Activated CD4-positive, alpha-beta T cell treated with anti-CD3 and anti-CD28 coated beads, Interleukin-2, amount 50 U/mL, for 48 hours (primary cell): Measurements from ENCODE around the gene B4GALNT3.
A peak's percentile ranks its signal among the peaks of the same experiment; 100 is the strongest.
"Not testable (repeated sequence)": the region's sequence is repeated elsewhere in the genome, so short reads cannot be mapped to it uniquely, and the experiment has no call there.

ENCODE experiments used
- DNase-seq, 2 experiments: peaks; one replicate each; pipeline ENCODE4 v3.0.0-alpha.2; 2020

B4GALNT3 gene

DNA sequence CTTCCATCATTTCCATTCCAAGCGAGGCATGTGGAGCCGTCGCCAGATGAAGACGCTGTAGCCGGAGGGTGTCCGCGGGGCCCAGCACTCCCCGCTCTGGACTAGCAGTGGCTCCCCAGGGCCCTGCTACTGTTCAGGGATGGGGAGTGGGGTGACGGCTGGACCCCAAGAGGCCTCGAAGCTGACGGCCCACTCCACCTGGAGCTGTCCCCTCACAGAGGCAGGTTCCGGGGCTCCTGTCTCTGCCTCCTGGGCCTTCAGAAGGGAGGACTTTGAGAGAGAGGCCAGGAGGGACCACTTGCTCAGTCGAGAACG lies 101.6 kb downstream of the B4GALNT3 start:
- no peak for DNase-seq

GRCh38 chr12:561908-562593 lies 102.3 kb downstream of the B4GALNT3 start:
- DNase-seq, result no peak

GRCh38 chr12:562634-563033 lies 102.9 kb downstream of the B4GALNT3 start:
- DNase-seq, result no peak

DNA sequence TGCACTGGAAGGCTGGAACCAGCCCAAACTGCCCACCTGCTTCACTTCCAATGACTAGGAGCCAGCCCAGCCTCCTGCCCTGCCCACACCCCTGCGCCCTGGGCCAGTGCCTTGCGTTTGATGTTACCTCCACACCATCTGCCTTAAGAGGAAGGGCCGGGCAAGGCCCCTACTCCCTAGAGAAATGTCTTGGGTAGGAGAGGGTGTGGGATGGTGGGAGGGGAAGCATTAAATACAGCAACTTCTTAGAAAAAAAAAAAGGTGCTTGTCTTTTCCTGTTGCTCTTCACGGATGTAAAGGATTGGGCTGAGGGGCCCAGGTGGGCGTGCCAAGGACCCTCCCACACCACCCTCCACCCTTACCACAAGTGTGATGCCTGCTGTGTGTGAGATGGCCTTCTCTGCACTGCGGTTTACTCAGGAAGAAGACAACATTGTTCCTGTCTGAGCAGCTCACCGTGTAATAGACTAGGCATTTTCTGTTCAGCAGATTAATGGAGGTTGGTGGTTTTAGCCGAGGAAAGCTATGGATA lies 103.6 kb downstream of the B4GALNT3 start:
- DNase-seq, result peak; percentile 37 to 45

DNA sequence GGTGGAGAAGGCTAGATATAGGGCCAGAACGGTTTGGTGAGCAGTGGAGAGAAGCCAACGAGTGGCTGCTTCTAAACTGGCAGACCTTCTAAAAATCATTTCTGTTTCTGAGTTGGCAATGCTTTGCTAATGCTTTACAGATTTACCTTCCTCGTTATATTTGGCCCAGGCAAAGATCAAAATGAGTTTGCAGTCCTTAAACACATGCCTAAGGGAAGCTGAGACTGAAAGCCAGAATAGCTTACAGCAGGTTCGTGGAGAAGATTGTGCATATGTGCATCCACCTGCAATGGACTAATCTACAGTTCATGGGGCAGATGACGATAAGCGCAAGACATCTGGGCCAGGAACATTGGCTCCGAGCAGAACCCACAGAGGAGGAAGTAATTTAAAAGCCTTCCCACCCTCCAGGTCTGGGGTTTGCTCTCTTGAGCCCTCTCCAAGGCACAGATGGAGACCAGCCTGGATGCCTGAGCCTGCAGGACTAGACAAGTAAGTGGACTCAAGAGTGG lies 104.1 kb downstream of the B4GALNT3 start:
- DNase-seq, result no peak

GRCh38 chr12:565161-565560 lies 105.4 kb downstream of the B4GALNT3 start:
- DNase-seq, result no peak

DNA sequence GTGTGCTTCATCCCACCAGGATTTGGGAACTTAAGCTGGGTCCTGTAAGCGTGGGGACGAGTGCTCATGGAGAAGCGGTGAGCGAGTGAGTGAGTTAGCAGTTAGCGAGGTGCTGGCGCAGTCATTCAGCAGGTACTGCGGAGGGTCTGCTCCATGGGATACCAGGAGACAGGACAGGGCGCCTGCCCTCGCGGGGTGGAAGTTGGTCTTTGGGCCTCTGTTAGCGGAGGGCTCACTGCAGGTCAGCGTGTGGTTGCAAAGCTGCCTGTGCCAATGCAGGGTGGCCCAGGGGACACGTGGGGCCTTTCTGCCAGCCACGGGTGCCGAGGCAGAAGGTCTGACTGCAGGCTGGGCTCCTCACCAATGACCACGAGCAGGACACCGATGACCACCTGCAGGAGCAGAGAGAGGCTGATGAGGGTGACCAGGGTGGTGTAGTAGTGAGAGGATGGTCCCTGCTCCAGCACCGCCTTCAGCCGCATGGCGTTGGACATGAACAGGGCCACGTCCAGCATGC lies 105.9 kb downstream of the B4GALNT3 start:
- DNase-seq, result no peak

DNA sequence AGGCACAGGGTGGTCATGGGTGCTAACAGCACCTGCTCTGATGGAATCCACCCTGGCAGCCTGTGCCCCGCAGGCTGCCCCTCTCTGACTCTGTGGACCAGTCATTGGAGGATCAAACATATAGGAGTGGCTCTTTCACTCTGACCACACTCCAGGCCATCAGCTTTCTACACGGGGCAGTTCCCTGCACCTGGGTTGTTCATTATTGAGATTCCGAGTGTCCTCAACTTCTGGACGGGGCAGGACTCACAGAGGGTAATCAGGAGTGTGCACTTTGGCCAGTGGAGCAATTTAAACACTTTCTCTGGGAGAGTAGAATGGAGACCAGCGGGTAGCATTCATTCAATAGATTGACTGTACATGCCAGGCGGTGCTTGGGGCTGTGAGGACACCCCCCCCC lies 108.7 kb downstream of the B4GALNT3 start:
- no peak for DNase-seq

DNA sequence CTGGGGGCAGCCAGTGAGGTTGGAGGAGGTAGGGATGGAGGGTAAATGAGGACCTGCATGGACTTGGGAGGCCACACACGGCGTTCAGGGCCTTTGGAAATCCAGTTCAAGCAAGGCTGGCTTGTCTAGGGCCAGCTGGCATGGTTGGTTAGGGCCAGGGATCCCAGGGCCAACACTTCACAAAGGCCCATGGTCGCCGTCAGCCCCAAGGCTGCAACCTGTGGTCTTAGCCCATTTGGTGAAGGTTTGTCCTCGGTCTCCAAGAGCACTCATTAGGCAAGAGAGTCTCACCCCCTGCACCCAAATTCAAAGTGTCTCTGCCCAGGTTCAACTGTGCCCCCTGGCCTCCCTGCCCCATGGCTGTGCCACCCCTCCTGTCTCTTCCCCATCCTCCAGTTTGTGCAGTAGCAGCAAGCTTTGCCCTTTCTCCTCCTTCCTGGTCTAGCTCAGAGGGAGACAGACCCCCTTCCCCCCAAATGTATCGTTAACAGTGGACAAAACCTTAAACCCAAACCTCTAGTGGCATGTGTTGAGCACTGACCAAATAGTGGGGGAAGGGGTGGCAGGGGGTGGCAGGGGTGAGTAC lies 109.4 kb downstream of the B4GALNT3 start:
- DNase-seq, result no peak

DNA sequence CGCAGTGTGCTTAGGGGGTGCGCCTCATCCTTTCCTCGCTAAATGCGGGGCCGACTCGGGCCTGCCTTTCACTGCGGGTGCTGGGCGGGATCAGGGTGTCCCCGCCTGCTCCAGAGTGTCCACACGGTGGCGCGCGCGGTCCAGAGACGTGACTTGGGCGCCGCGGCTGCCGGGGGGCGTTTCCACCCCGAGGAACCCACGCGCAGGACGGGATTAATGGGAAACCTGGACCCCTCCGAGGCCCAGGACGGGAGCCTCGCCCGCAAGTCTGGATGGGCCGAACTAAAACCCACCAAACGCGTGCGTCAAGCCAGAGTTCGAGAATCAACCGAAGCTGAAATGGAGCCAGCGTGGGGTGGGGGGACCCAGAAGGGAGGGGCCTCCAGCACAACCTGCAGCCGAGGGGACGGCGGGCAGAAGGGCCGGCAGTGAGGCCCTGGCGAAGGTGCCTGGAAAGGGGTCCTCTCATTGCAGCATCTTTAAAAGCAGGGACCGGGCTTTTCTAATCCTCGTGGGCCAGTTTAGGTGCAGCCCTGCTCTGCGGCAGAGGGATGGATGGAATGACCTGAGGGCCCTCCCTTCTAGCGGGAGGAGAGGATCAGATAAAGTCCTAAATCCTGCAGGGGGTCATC lies 110.2 kb downstream of the B4GALNT3 start:
- peak; percentile 90 to 91 for DNase-seq

GRCh38 chr12:570435-570920 lies 110.7 kb downstream of the B4GALNT3 start:
- no peak for DNase-seq

GRCh38 chr12:570921-571794 lies 111.4 kb downstream of the B4GALNT3 start:
- DNase-seq, result no peak

DNA sequence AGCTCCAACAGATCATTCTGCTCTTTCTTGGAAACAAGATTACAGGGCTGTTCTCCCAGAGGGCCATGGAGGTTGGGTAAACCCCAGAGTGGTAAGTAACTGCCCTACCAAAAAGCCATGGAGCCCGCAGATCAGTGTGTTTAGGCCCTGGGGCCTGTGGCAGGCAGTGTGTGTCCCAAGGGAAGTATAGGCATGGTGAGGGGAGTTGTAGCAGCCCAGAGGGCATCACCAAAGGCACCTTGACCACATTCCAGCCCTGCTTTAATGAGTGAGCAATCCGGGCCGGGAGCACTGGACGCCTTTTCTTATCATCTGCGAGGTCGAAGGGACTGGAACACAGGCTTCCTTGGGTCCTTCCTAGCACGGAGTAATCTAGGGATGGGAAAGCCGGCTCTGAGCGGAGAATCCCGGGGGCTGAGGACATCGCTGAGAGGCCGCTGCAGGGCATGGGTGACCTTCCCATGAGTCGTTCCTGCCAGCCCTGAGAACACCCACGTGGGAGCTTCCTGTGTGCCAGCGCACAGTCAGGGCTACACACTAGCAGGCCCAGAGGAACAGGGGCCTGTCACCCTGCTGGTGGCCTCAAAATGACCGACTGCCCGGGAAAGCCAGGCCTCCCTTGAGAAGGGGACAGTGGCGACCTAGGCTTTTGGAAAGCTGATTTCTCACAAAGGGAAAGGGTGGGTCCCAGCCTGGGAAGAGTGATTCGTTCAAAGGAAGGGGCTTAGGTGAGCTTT lies 112.2 kb downstream of the B4GALNT3 start:
- no peak for DNase-seq

GRCh38 chr12:572532-572899 lies 112.8 kb downstream of the B4GALNT3 start:
- DNase-seq, result no peak

DNA sequence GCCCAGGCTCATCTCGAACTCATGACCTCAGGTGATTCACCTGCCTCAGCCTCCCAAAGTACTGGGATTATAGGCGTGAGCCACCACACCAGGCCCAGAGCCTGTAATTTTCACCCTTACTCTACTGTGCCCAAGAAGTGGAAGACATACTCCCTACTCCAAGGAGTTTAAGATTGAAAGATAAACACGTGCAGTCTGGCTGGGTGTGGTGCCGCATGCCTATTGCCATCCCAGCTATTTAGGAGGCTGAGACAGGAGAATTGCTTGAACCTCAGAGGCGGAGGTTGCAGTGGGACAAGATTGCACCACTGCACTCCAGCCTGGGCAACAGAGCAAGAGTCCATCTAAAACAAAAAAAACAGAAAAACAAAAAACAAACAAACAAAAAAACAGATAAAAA lies 113.5 kb downstream of the B4GALNT3 start:
- no peak for DNase-seq

- peak in 1 of 2 experiments; percentile 22 for DNase-seq
Measured at GRCh38 chr12:574475-575128, 114.9 kb downstream of the B4GALNT3 start.

GRCh38 chr12:575129-575502 lies 115.4 kb downstream of the B4GALNT3 start:
- DNase-seq, result no peak

GRCh38 chr12:575948-576614 lies 116.3 kb downstream of the B4GALNT3 start:
- peak; percentile 86 to 88 for DNase-seq

DNA sequence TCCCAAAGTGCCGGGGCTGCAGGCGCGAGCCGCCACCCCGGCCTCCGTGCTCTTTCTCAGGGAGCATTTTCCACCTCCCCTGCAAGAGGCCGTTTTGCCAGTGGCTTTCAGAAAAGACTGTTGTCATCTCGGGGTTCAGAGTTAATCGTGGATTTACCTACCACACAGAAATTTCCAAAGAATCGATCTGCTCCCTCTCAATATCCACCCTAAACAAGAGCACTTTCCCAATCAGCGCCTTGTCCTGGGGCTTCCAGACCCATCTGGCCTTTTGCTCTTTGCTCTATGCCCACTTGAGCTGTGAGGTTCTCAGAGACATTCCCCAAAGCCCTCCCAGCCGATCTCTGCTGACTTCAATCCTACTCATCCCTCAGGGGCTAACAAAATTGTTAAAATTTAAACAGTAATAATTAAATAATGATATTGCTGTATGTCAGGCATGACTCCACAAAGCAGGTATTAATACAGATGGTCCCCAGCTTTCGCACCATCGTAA lies 116.9 kb downstream of the B4GALNT3 start:
- DNase-seq, result no peak

- not testable (repeated sequence) for DNase-seq
Measured at GRCh38 chr12:577994-578747, 118.4 kb downstream of the B4GALNT3 start.
